ENCODE data around the gene EOMES.
"Not testable (repeated sequence)": the region's sequence is repeated elsewhere in the genome, so short reads cannot be mapped to it uniquely, and the experiment has no call there.

EOMES gene

DNA sequence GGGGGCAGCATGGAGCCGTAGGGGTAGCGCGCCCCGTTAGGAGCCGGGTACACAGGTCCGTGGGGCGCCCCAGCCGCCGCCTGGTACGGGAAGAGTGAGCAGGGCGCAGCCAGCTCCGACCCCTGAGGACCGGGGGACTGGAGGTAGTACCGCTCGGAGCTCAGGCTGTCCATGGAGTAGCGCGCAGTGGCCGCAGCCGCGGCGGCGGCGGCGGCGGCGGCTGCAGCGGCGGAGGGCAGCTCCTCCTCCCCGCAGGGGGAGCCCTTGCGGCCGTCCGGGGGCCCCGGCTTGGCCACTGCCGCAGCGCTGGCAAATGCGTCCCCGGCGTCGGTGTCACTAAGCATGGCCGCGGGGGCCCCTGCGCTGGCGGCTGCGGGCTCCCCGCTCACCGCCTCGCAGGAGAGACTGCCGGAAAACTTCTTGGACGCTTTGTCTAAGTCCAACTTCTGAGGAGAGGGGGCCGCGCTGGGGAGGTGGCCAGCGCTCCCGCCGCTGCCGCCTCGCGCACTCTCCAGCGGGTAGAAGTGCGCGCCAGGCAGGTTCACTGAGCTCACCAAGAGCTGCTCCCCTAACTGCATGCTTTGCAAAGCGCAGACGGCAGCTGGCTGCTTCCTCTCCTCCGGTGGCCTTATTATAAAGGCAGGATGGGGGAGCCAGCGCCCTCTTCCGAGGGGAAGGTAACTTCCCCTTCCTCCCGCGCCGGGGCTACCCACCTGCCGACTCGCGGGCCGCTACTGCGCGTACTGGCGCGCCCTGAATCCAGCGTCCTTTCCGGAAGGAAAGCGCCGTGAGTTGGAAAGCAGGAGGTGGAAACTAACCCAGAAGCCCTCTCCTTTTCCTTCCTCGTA is at the start of gene EOMES:
TSS of gene EOMES (minus strand) at position 607 of the 848 bp plus-strand sequence. CDS start at position 578, 29 bp downstream.
- no peak for DNase-seq (ENCODE audit: low read depth)

- DNase-seq (ENCODE audit: low read depth), result not testable (repeated sequence)
Observed at GRCh38 chr3:27770384-27770783, 48.3 kb upstream of the EOMES start.

DNA sequence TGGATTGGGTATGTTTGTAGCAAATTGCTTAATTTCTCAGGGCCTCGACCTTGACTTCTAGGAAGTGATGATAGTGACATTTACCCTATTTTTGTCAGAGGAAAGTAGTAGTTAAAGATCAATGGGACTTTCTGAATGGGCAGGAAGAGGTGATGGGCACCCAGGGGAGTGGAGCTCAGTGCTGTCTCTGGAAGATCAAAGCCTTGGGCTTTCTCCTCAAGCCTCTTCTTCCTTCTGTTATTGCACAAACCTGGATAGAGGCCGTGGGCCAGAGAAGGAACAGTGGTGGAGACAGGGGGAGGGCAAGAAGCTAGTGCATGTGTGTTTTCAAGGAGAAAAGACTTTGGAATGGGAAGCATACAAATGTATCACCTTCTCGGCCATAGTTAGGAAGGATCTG is 44.9 kb upstream of the EOMES start:
- no peak for DNase-seq (ENCODE audit: low read depth)

DNA sequence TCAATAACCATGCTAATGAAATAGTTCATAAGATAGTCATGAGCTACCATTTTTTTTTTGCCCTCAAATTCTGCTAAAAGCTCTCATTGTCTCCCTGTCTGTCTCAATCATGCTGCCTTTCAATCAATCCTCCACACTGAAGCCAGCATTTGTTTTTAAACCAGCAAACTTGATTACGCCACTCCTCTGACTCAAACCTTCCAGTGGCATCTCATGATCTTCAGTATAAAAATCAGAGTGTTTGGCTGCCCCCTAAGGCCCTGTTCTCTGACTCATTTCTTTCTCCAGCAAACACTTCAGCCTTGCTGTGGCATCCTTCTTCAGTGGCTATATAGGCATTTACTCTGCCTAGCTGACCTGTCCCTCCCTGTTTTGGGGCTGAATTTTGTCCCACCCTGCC is 36.0 kb upstream of the EOMES start:
- peak; percentile 97 for DNase-seq (ENCODE audit: low read depth)

DNA sequence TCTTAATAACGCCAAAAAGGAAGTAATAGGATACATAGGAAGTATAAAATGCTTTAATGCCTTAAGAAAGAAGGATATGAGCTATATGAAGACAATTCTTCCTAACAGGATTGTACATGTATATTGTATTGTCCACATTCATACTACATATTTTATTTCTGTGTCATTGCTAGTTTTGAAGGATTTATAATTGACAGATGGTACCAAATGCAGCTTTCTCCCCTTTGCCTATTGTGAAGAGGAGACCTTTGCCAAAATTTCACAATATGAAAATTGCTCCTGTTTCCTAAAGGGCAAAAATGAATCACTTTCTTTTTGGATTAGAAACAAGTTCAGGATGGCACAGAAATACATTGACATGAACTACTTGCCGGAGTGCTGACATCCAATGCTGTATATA is 34.8 kb upstream of the EOMES start:
- peak; percentile 29 for DNase-seq (ENCODE audit: low read depth)

DNA sequence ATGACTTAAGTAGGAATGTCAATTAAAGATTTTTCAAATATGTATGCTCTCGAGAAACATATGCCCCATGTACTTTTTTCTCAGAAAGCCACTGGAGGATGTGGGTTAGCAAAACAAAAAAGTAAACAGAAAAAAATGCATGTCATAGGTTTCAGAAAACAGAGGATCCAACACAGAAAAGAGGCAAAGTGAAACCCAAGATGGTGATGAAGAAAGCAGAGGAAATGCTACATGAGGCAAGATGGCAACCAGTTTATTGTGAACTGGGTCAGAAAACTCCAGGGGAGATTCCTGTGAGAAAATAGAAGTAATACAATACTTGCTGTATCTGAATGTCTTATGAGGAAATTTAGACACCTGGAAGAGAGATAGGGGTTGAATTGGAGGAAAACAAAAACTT is 30.8 kb upstream of the EOMES start:
- no peak for DNase-seq (ENCODE audit: low read depth)

- DNase-seq (ENCODE audit: low read depth), result no peak
Observed at GRCh38 chr3:27749643-27750042, 27.5 kb upstream of the EOMES start.

GRCh38 chr3:27746838-27747237 is 24.7 kb upstream of the EOMES start:
- no peak for DNase-seq (ENCODE audit: low read depth)

GRCh38 chr3:27740854-27741253 is 18.7 kb upstream of the EOMES start:
- DNase-seq (ENCODE audit: low read depth), result no peak

DNA sequence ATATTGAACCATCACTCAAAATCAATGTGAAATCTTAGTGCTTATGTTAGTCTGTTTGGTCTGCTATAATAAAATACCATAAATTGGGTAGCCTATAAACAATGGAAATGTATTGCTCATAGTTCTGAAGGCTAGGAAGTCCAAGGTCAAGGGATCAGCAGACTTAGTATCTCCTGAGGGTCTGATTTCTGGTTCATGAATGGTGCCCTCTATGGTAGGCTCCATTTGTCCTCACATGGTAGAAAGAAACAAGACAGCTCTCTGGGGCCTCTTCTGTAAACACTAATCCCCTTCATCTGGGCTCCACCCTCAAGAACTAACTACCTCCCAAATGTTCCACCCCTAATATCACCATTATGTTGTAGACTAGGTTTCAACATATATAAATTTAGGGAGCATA is 15.0 kb upstream of the EOMES start:
- no peak for DNase-seq (ENCODE audit: low read depth)

GRCh38 chr3:27730774-27731659 is 8.9 kb upstream of the EOMES start:
- no peak for DNase-seq (ENCODE audit: low read depth)

GRCh38 chr3:27729748-27730611 is 7.9 kb upstream of the EOMES start:
- DNase-seq (ENCODE audit: low read depth), result no peak

GRCh38 chr3:27729325-27729724 is 7.2 kb upstream of the EOMES start:
- no peak for DNase-seq (ENCODE audit: low read depth)

DNA sequence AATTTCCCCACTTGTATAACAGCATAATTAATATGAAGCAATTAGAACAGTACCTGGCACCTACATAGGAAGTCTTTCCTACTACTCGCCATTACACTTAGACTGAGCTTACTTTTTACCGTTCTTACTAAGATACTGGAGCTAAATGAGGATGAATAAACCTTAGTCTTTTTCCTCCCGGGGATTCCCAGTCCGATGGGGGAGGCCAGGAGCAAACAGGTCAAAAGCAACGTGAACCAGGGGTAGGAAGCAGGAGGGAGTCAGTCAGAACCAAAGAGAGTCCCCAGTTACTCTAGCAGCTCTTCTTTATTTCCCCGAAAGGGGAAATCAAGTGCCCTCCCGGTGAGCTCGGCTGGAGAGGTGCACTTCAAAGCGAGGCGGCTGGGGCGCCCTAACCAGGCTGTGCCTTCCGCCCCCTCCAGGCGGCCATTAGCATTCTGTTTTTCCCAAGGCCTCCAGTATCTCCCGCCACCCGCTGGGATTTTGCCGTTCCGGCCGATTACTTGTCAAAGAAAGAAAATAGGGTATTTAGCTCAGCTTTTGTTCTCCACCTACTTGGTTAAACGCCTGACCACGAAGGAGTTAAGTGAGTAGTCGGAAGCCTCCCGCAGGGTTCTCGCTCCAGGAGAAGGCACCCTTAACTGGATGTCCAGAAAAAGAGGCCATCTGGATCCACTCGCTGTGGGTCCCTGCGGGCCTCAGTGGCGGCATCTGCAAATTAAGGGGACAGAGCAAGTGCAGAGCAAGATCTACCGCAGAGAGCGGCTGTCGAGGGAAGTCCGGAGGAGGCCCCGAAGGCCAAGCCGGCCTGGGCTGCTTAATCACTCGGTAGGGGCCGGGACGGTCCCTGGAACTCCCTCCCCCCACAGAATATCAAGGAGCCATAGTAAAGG is 6.3 kb upstream of the EOMES start:
- DNase-seq (ENCODE audit: low read depth), result no peak

GRCh38 chr3:27726240-27726639 is 4.1 kb upstream of the EOMES start:
- DNase-seq (ENCODE audit: low read depth), result no peak

- no peak for DNase-seq (ENCODE audit: low read depth)
Observed at GRCh38 chr3:27724459-27725197, 2.5 kb upstream of the EOMES start.

- DNase-seq (ENCODE audit: low read depth), result no peak
Observed at GRCh38 chr3:27723815-27724458, 1.8 kb upstream of the EOMES start.

- DNase-seq (ENCODE audit: low read depth), result no peak
Observed at GRCh38 chr3:27723456-27723814, 1.3 kb upstream of the EOMES start.

- no peak for DNase-seq (ENCODE audit: low read depth)
Observed at GRCh38 chr3:27723001-27723445, 900 bp upstream of the EOMES start.
